Tibial nerve (tissue), 4 donors: ENCODE measurements around the gene GDPD5. TPM values are rescaled to one million over a fixed set of nuclear protein-coding genes. Genes with fewer than 3 reads are reported as not detected.

ENCODE experiments used
- DNase-seq, 2 donors: peaks; one replicate each; pipeline ENCODE4 v3.0.0-alpha.2; 2019; ENCODE audit warnings: low spot score in 2 of 2
- H3K27ac ChIP-seq, 4 donors: fragments of 200-600 bp; sonication (generic) in 3 of 4; one replicate each; pipeline ENCODE4 v1.5.1; 2017 to 2019; ENCODE audit warnings: mild to moderate bottlenecking in 1 of 4
- H3K27me3 ChIP-seq, 2 donors: fragments of 200-600 bp; sonication (generic) in 1 of 2; one replicate each; pipeline versions ENCODE4 v1.5.1 to v1.6.0; 2017 to 2019
- H3K36me3 ChIP-seq, 3 donors: fragments of 200-600 bp; sonication (generic); one replicate each; pipeline ENCODE4 v1.5.1; 2018 to 2019
- H3K4me1 ChIP-seq, 4 donors: fragments of 200-600 bp; sonication (generic) in 3 of 4; one replicate each; pipeline ENCODE4 v1.5.1; 2017 to 2019
- H3K4me3 ChIP-seq, 4 donors: fragments of 200-600 bp; sonication (generic) in 3 of 4; one replicate each; pipeline ENCODE4 v1.5.1; 2017 to 2019; ENCODE audit warnings: mild to moderate bottlenecking in 1 of 4, moderate library complexity in 1 of 4
- H3K9me3 ChIP-seq, 4 donors: fragments of 200-600 bp; sonication (generic) in 3 of 4; one replicate each; pipeline ENCODE4 v1.5.1; 2017 to 2019
- CTCF ChIP-seq, 5 experiments: fragments of 200-600 bp in 3 of 5; fragments of 450-650 bp in 2 of 5; sonication (generic) in 3 of 5; IDR thresholded peaks; one replicate each; pipeline ENCODE4 v1.5.1; 2016 to 2019; ENCODE audit warnings: antibody characterized with exemption in 5 of 5, mild to moderate bottlenecking in 3 of 5, moderate library complexity in 2 of 5
- EP300 ChIP-seq, 2 donors: sonication (generic); formaldehyde crosslinking; IDR thresholded peaks; one replicate each; pipeline ENCODE4 v1.6.1; 2017; ENCODE audit warnings: antibody characterized with exemption in 2 of 2, mild to moderate bottlenecking in 1 of 2
- POLR2A ChIP-seq, 2 donors: fragments of 450-650 bp; IDR thresholded peaks; one replicate each; pipeline ENCODE4 v1.6.1; 2017; ENCODE audit warnings: antibody characterized with exemption in 2 of 2, mild to moderate bottlenecking in 2 of 2, moderate library complexity in 2 of 2
- WGBS, 2 donors: methylation state at CpG; one replicate each; pipeline ENCODE4 v1.1.5; 2018; 5-methylcytosine and 5-hydroxymethylcytosine counted together
- total RNA-seq, 4 donors: library from RNA; depleted of rRNA; stranded (reverse); fragments of >200 nt; gene quantifications; one replicate each; pipeline ENCODE4 v1.1.0, GENCODE V29; 2016

GDPD5 gene
- total RNA-seq, 4 donors from 2014 or later = 92.2 to 122 (median 101) TPM

GRCh38 chr11:75450236-75450635 is 75.5 kb downstream of the GDPD5 start:
- H3K9me3 ChIP-seq = no peaks in the 10 kb centered on the region
- peaks cover 0 to 15% (median 0%) of the 10 kb centered on the region in 3 donors for H3K36me3 ChIP-seq
- TF ChIP-seq POLR2A (IDR thresholded peaks at IDR 0.05) (no peak), EP300 (IDR thresholded peaks at IDR 0.05) (no peak), CTCF (IDR thresholded peaks at IDR 0.05) (no peak)
- 87 to 94% methylated on average over 2 to 7 of the region's 7 CpGs for WGBS, 2 donors
- H3K4me1 ChIP-seq = peaks cover 0 to 23% (median 9%) of the 10 kb centered on the region in 4 donors
- no peak overlapping the region for H3K4me3 ChIP-seq
- H3K27me3 ChIP-seq = no peaks in the 10 kb centered on the region
- H3K27ac ChIP-seq = no peak overlapping the region
- no peak for DNase-seq

- Histone ChIP-seq H3K36me3 (peaks cover 0 to 15% (median 0%) of the 10 kb centered on the region in 3 donors), H3K27me3 (no peaks in the 10 kb centered on the region), H3K9me3 (no peaks in the 10 kb centered on the region), H3K4me1 (peaks cover 0 to 18% (median 7%) of the 10 kb centered on the region in 4 donors), H3K27ac (no peak overlapping the region), H3K4me3 (no peak overlapping the region)
- no peak for TF ChIP-seq POLR2A (IDR thresholded peaks at IDR 0.05)
- TF ChIP-seq EP300 (IDR thresholded peaks at IDR 0.05) = no peak
- TF ChIP-seq CTCF (IDR thresholded peaks at IDR 0.05) = no peak
- 84 to 85% methylated on average over 11 of the region's 11 CpGs for WGBS, 2 donors
- no peak for DNase-seq
These were observed 76.0 kb downstream of the GDPD5 start for GRCh38 chr11:75449776-75450175.

DNA sequence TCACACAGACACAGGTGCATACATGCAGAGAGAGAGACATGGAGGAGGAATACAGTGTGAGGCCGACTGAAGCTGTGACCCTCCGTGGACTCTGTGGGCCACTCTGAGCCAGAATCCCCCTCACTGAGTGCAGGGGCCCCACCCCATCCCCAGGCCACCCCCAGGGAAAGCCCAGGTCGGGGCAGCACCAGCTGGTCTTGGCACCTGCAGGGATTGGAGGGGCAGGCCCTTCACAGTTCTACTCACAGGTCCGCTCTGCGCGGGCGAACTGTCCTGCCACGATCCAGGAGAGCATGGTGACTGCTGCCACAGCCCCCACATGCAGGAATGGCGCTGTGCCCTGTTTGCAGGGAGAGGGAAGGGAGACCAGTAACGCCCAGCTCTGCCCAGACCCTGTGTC is 76.5 kb downstream of the GDPD5 start:
- no peak overlapping the region for H3K4me3 ChIP-seq
- 81 to 100% methylated on average over 2 to 8 of the region's 10 CpGs for WGBS, 2 donors
- H3K27me3 ChIP-seq = no peaks in the 10 kb centered on the region
- no peaks in the 10 kb centered on the region for H3K9me3 ChIP-seq
- DNase-seq = no peak
- H3K36me3 ChIP-seq = peaks cover 0 to 15% (median 0%) of the 10 kb centered on the region in 3 donors
- TF ChIP-seq CTCF (IDR thresholded peaks at IDR 0.05) (no peak), POLR2A (IDR thresholded peaks at IDR 0.05) (no peak), EP300 (IDR thresholded peaks at IDR 0.05) (no peak)
- no peak overlapping the region for H3K27ac ChIP-seq
- H3K4me1 ChIP-seq = peaks cover 0 to 13% (median 3%) of the 10 kb centered on the region in 4 donors

DNA sequence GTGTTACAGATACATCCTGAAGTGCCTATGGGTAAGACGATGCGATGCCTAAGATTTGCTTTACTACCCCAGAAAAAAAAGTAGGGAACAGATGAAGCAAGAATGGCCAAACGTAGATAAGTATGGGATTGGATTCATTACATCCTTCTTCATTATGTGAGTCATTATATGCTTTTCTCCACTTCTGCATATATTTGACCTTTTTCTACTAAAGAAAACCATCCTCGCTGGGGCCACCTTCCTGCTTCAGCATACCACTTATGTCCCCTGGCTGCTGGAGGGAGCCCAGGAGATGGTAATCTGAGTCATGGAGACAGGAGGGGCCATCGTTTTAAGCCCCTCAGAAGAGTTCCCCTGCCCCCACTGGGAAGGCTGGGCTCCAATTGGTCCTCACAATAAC is 78.3 kb downstream of the GDPD5 start:
- H3K27ac ChIP-seq = no peak overlapping the region
- WGBS, 2 donors = 68 to 72% methylated on average over 5 of the region's 5 CpGs

More for the DNA sequence above, 78.3 kb downstream of the GDPD5 start:
- Histone ChIP-seq H3K4me3 (no peak overlapping the region), H3K27me3 (no peaks in the 10 kb centered on the region), H3K36me3 (peaks cover 0 to 34% (median 0%) of the 10 kb centered on the region in 3 donors), H3K9me3 (no peaks in the 10 kb centered on the region), H3K4me1 (peaks cover 0 to 3% (median 0%) of the 10 kb centered on the region in 4 donors)
- DNase-seq = no peak
- TF ChIP-seq CTCF (IDR thresholded peaks at IDR 0.05) (no peak), EP300 (IDR thresholded peaks at IDR 0.05) (no peak), POLR2A (IDR thresholded peaks at IDR 0.05) (no peak)
